Stimulated activated CD4-positive, alpha-beta T cell treated with anti-CD3 and anti-CD28 coated beads, Interleukin-15, amount 100 ng/mL, for 48 hours (primary cell): ENCODE results near the gene PEAK3.

Experiments
- DNase-seq, 2 donors: peaks; one replicate each; pipeline ENCODE4 v3.0.0-alpha.2; 2020; ENCODE audit warnings: low read depth in 2 of 2

Gene PEAK3

GRCh38 chr19:2237051-2237868 is 44.7 kb downstream of the PEAK3 start:
- DNase-seq: no peak

- peak; percentile 96 to 97 for DNase-seq
Measured at GRCh38 chr19:2236314-2237050, 45.5 kb downstream of the PEAK3 start, which contains the start of the genes PLEKHJ1 and SF3A2. Gene PLEKHJ1 (minus strand): TSS chr19:2236329. CDS start chr19:2236248, 81 bp downstream. Gene SF3A2 (plus strand): TSS chr19:2236824. CDS start chr19:2243419, 6,595 bp downstream.

GRCh38 chr19:2236064-2236313 is 46.0 kb downstream of the PEAK3 start:
- no peak for DNase-seq

- DNase-seq: no peak
Measured at GRCh38 chr19:2235381-2236063, 46.5 kb downstream of the PEAK3 start.

- no peak for DNase-seq
Measured at GRCh38 chr19:2234996-2235380, 47.0 kb downstream of the PEAK3 start.

GRCh38 chr19:2233601-2234280 is 48.2 kb downstream of the PEAK3 start:
- no peak for DNase-seq

GRCh38 chr19:2232286-2233151 is 49.5 kb downstream of the PEAK3 start:
- DNase-seq: no peak

GRCh38 chr19:2231621-2232221 is 50.3 kb downstream of the PEAK3 start:
- DNase-seq: no peak

- no peak for DNase-seq
Measured at GRCh38 chr19:2230807-2231533, 51.0 kb downstream of the PEAK3 start.

GRCh38 chr19:2230033-2230531 is 51.9 kb downstream of the PEAK3 start:
- DNase-seq: no peak

- no peak for DNase-seq
Measured at GRCh38 chr19:2229103-2230032, 52.6 kb downstream of the PEAK3 start.

- no peak for DNase-seq
Measured at GRCh38 chr19:2228157-2229030, 53.6 kb downstream of the PEAK3 start.

- DNase-seq: no peak
Measured at GRCh38 chr19:2227415-2228156, 54.4 kb downstream of the PEAK3 start.

GRCh38 chr19:2226840-2227360 is 55.1 kb downstream of the PEAK3 start:
- DNase-seq: no peak

- DNase-seq: no peak
Measured at GRCh38 chr19:2226051-2226839, 55.7 kb downstream of the PEAK3 start.
